BLaER1 treated with 17β-estradiol and CSF1 and Interleukin-3, amounts not matched to agents 10 nM and 100 nM (cell line): ENCODE data around the gene PRKCSH.

Source experiments
- H3K27ac ChIP-seq, 11 experiments: shearing (Covaris generic); formaldehyde crosslinking; 2 replicates each; pipeline ENCODE4 v1.8.1; 2022
- H3K27me3 ChIP-seq, 11 experiments: shearing (Covaris generic); formaldehyde crosslinking; 2 replicates each; pipeline ENCODE4 v1.8.1; 2022
- H3K36me3 ChIP-seq, 11 experiments: shearing (Covaris generic); formaldehyde crosslinking; 2 replicates each; pipeline ENCODE4 v1.8.1; 2022
- H3K4me1 ChIP-seq, 10 experiments: shearing (Covaris generic); formaldehyde crosslinking; 2 replicates each; pipeline ENCODE4 v1.8.1; 2022
- H3K4me2 ChIP-seq, 11 experiments: shearing (Covaris generic); formaldehyde crosslinking; 2 replicates each; pipeline ENCODE4 v1.8.1; 2022
- H3K4me3 ChIP-seq, 10 experiments: shearing (Covaris generic); formaldehyde crosslinking; 2 replicates each; pipeline ENCODE4 v1.8.1; 2022
- H3K9ac ChIP-seq, 11 experiments: shearing (Covaris generic); formaldehyde crosslinking; 2 replicates each; pipeline ENCODE4 v1.8.1; 2022
- H3K9me3 ChIP-seq, 11 experiments: shearing (Covaris generic); formaldehyde crosslinking; replicated peaks in 1 of 11; 2 replicates each; pipeline ENCODE4 v1.8.1; 2022
- H4K20me1 ChIP-seq, 11 experiments: shearing (Covaris generic); formaldehyde crosslinking; 2 replicates each; pipeline ENCODE4 v1.8.1; 2022
- Cebpa-rat ChIP-seq, 11 experiments: shearing (Covaris generic); IDR thresholded peaks; 2 replicates each; pipeline ENCODE4 v1.8.1; 2022

Gene PRKCSH, protein sequence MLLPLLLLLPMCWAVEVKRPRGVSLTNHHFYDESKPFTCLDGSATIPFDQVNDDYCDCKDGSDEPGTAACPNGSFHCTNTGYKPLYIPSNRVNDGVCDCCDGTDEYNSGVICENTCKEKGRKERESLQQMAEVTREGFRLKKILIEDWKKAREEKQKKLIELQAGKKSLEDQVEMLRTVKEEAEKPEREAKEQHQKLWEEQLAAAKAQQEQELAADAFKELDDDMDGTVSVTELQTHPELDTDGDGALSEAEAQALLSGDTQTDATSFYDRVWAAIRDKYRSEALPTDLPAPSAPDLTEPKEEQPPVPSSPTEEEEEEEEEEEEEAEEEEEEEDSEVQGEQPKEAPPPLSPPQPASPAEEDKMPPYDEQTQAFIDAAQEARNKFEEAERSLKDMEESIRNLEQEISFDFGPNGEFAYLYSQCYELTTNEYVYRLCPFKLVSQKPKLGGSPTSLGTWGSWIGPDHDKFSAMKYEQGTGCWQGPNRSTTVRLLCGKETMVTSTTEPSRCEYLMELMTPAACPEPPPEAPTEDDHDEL

GRCh38 chr19:11435057-11435832 is at the start of gene PRKCSH, which contains the start of gene ODAD3:
Gene PRKCSH (plus strand): TSS chr19:11435635. CDS start chr19:11436118, 483 bp downstream.
Gene ODAD3 (minus strand): TSS chr19:11435121. CDS start chr19:11435016, 105 bp downstream.
- H3K4me3 ChIP-seq = peak within 1 kb of the TSS; percentile 66 to 95 (median 86)
- peaks cover 31 to 43% (median 40%) of the 10 kb centered on the region in 11 experiments for H3K36me3 ChIP-seq
- no peaks in the 10 kb centered on the region; a peak in 2 of 22 replicates for H4K20me1 ChIP-seq
- peaks cover 22 to 42% (median 29%) of the 10 kb centered on the region in 10 experiments for H3K4me1 ChIP-seq
- H3K4me2 ChIP-seq = peak within 1 kb of the TSS; percentile 93 to 100 (median 96)
- H3K27me3 ChIP-seq = peaks cover 0 to 5% (median 0%) of the 10 kb centered on the region in 11 experiments; a peak in 1 of 22 replicates
- no peak for TF ChIP-seq Cebpa-rat (IDR thresholded peaks at IDR 0.05)
- no peaks in the 10 kb centered on the region for H3K9me3 ChIP-seq
- H3K27ac ChIP-seq = peak within 1 kb of the TSS; percentile 29 to 87 (median 82); a peak in 21 of 22 replicates
- H3K9ac ChIP-seq = peak within 1 kb of the TSS; percentile 74 to 90 (median 84)

GRCh38 chr19:11387162-11388034 is 48.0 kb upstream of the PRKCSH start:
- Histone ChIP-seq H3K9ac (peak overlapping the region in 6 of 11 experiments; percentile 11 to 56 (median 20); a peak in 3 of 22 replicates), H3K27ac (peak overlapping the region in 9 of 11 experiments; percentile 0 to 57 (median 38); a peak in 9 of 22 replicates), H3K27me3 (peaks cover 0 to 16% (median 8%) of the 10 kb centered on the region in 11 experiments; a peak in 11 of 22 replicates), H4K20me1 (no peaks in the 10 kb centered on the region), H3K4me3 (no peak overlapping the region), H3K9me3 (peaks cover 4 to 12% (median 10%) of the 10 kb centered on the region in 11 experiments; a peak in 19 of 22 replicates), H3K4me2 (peak overlapping the region; percentile 40 to 77 (median 71)), H3K36me3 (no peaks in the 10 kb centered on the region), H3K4me1 (peaks cover 17 to 43% (median 40%) of the 10 kb centered on the region in 10 experiments)
- TF ChIP-seq Cebpa-rat (IDR thresholded peaks at IDR 0.05) = no peak

GRCh38 chr19:11390359-11390758 is 45.1 kb upstream of the PRKCSH start:
- Histone ChIP-seq H3K27ac (no peak overlapping the region), H3K4me2 (no peak overlapping the region), H3K4me3 (no peak overlapping the region), H3K27me3 (no peaks in the 10 kb centered on the region), H3K36me3 (no peaks in the 10 kb centered on the region), H3K9me3 (peaks cover 4 to 12% (median 10%) of the 10 kb centered on the region in 11 experiments; a peak in 19 of 22 replicates), H3K9ac (no peak overlapping the region), H4K20me1 (no peaks in the 10 kb centered on the region), H3K4me1 (peaks cover 13 to 17% (median 15%) of the 10 kb centered on the region in 10 experiments)
- TF ChIP-seq Cebpa-rat (IDR thresholded peaks at IDR 0.05) = no peak

- no peak for TF ChIP-seq Cebpa-rat (IDR thresholded peaks at IDR 0.05)
- Histone ChIP-seq H3K4me2 (no peak overlapping the region), H3K9me3 (peaks cover 4 to 12% (median 10%) of the 10 kb centered on the region in 11 experiments; a peak in 19 of 22 replicates)
Observed at GRCh38 chr19:11390933-11391680, 44.3 kb upstream of the PRKCSH start.

DNA sequence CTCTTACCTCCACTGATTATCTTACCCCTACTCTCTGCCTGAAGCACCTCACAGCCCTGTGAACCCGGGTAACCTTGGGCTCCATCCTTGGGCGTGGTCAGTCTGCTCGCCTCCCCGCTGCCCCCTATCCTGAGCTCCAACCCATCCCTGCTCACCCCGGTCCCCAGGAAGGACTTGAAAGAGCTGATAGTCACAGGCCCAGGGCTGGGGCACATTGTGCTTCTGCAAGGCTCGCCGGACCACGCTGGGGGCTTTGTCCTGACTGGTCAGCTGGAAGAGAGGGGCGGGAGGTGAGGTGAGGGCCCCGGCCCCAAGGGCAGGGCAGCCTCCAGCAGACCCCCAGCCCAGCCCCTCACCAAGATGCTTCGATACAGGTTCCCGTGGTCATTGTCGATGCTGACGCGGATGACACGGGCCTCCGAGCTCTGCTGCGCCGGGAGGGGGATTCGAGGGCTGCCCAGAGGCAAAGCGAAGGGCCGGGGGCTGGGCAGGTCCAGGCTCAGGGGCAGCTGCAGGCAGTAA is 38.3 kb upstream of the PRKCSH start:
- Histone ChIP-seq H3K9me3 (no peaks in the 10 kb centered on the region), H3K4me1 (no peaks in the 10 kb centered on the region), H3K36me3 (no peaks in the 10 kb centered on the region), H3K27ac (no peak overlapping the region), H3K9ac (no peak overlapping the region), H3K4me3 (no peak overlapping the region), H3K4me2 (no peak overlapping the region), H4K20me1 (no peaks in the 10 kb centered on the region), H3K27me3 (no peaks in the 10 kb centered on the region)
- TF ChIP-seq Cebpa-rat (IDR thresholded peaks at IDR 0.05) = no peak

More at GRCh38 chr19:11390933-11391680, 44.3 kb upstream of the PRKCSH start:
- no peaks in the 10 kb centered on the region for H3K27me3 ChIP-seq
- H3K9ac ChIP-seq = no peak overlapping the region
- H4K20me1 ChIP-seq = no peaks in the 10 kb centered on the region
- peaks cover 13 to 17% (median 15%) of the 10 kb centered on the region in 10 experiments for H3K4me1 ChIP-seq
- H3K4me3 ChIP-seq = no peak overlapping the region
- H3K36me3 ChIP-seq = no peaks in the 10 kb centered on the region
- H3K27ac ChIP-seq = no peak overlapping the region

- Histone ChIP-seq H3K9ac (no peak overlapping the region), H4K20me1 (no peaks in the 10 kb centered on the region), H3K27me3 (no peaks in the 10 kb centered on the region), H3K4me3 (no peak overlapping the region), H3K36me3 (no peaks in the 10 kb centered on the region), H3K4me2 (no peak overlapping the region), H3K27ac (no peak overlapping the region), H3K9me3 (no peaks in the 10 kb centered on the region), H3K4me1 (peaks cover 0 to 2% (median 0%) of the 10 kb centered on the region in 10 experiments; a peak in 1 of 20 replicates)
- TF ChIP-seq Cebpa-rat (IDR thresholded peaks at IDR 0.05) = no peak
Observed at GRCh38 chr19:11399667-11400066, 35.8 kb upstream of the PRKCSH start.

GRCh38 chr19:11400798-11401197 is 34.6 kb upstream of the PRKCSH start:
- Histone ChIP-seq H3K27ac (no peak overlapping the region), H3K36me3 (no peaks in the 10 kb centered on the region)

More at GRCh38 chr19:11400798-11401197, 34.6 kb upstream of the PRKCSH start:
- H3K4me1 ChIP-seq = peaks cover 0 to 8% (median 5%) of the 10 kb centered on the region in 10 experiments; a peak in 6 of 20 replicates
- H3K27me3 ChIP-seq = peaks cover 0 to 1% (median 0%) of the 10 kb centered on the region in 11 experiments; a peak in 1 of 22 replicates
- TF ChIP-seq Cebpa-rat (IDR thresholded peaks at IDR 0.05) = no peak
- no peak overlapping the region for H3K4me3 ChIP-seq
- no peaks in the 10 kb centered on the region for H3K9me3 ChIP-seq
- no peaks in the 10 kb centered on the region for H4K20me1 ChIP-seq
- no peak overlapping the region for H3K9ac ChIP-seq
- no peak overlapping the region for H3K4me2 ChIP-seq
